CD4-positive, alpha-beta T cell treated with Interleukin-17A for 4 hours (primary cell): ENCODE measurements around the gene RPS6KB1.
A peak's percentile ranks its signal among the peaks of the same experiment; 100 is the strongest.
"Not testable (repeated sequence)": the region's sequence is repeated elsewhere in the genome, so short reads cannot be mapped to it uniquely, and the experiment has no call there.

Experiments used
- DNase-seq: peaks from one replicate; pipeline ENCODE4 v3.0.0-alpha.2; 2020; ENCODE audit warnings: mixed read lengths

RPS6KB1 gene

DNA sequence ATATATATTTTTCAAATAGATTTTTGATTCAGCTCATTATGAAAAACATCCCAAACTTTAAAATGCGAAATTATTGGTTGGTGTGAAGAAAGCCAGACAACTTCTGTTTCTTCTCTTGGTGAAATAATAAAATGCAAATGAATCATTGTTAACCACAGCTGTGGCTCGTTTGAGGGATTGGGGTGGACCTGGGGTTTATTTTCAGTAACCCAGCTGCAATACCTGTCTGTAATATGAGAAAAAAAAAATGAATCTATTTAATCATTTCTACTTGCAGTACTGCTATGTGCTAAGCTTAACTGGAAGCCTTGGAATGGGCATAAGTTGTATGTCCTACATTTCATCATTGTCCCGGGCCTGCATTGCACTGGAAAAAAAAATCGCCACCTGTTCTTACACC is 54.4 kb downstream of the RPS6KB1 start:
- not testable (repeated sequence) for DNase-seq

DNA sequence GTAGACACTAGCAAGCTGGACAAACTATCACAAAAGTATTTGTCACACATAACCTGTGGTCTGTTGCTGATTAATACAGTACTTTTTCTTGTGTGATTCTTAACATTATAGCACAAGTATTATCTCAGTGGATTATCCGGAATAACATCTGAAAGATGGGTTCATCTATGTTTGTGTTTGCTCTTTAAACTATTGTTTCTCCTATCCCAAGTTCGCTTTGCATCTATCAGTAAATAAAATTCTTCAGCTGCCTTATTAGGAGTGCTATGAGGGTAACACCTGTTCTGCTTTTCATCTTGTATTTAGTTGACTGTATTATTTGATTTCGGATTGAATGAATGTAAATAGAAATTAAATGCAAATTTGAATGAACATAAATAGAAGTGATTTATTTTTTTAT is 57.1 kb downstream of the RPS6KB1 start:
- DNase-seq: no peak

DNA sequence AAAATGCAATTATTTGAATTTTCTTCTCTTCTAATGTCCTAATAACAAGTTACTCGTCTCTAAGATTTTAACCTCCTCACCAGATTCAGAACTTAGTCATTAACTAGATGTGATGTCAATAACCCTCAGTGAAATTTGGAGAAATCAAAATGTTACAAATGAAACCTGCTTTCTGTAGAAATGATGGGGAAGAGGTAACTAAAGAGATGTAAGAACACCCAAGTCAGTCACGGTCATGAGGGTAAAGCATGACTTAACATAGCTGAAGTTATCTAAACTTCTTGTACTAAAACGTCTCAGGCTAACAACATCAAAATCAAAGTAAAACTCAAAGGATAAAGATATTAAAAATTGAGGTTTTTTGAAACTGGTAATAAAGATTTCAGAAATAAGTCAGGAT is 61.9 kb downstream of the RPS6KB1 start:
- DNase-seq: no peak

DNA sequence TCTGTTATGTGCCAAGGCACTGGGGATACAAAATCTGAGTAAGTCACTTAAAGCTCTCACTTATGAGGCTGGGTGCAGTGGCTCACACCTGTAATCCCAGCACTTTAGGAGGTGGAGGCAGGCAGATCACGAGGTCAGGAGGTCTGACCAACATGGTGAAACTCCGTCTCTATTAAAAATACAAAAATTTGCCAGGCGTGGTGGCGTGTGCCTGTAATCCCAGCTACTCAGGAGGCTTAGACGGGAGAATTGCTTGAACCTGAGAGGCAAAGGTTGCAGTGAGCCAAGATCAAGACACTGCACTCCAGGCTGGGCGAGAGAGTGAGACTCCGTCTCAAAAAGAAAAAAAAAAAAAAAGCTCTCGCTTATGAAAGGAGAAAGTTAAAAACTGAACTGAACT is 66.7 kb downstream of the RPS6KB1 start:
- not testable (repeated sequence) for DNase-seq

DNA sequence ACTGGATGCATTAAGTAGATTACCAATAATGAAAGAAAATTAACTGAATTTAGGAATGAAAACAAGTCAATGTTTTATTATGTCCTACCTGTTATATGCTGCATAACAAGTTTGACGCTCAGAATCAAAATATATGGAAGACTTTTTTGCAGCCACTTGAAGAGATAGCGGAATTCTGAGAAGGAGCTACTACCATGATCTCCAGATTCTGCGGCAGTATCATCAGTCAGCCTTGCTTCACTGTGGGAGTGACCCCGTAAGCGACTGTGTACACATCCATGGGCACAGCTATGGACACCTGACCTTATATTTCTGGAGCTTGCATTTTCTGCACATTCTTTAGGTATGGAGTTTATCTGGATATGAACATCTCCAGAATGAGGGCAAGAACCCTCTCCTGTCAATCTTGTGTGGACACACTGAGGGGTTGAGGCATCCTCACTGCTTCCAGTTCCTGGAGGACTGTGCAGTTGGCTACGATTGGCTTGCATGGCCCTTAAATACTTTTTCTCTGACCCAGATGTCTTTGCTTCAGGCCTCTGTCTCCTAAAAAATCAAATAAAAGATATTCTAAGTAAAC is 69.9 kb downstream of the RPS6KB1 start:
- no peak for DNase-seq

DNA sequence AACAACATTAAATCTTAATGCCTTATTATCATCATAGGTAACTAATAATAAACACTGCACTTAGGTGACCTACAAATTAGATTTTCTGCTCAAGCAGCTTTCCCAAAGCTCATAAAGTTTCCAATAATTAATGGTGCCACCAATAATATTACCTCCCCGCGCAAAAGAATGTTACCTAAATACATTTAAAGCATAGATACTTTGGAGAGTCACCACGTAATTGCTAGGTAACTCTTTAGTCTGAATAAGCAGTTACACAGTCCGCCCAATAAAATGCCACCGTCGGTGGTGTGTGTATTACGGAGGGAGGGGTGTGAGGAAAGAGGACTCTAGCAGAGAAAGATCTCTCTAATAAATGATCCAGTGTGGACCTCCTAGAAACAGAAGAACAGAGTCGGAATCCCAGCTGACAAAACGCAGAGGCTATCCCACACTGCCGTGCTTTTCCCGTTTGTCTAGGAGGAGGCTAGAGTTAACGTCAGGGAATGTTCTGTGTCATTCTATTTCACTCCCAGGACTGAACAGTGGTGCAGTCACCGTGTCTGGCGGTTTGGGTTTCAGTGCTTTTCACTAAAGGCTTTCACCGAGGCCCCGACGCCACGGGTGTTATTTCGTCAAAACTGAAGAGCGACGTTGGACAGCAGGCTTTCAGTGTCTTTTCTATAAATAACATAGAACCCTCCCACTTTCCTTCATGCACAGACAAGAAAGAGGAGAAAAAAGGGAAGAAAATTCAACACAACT is 71.0 kb downstream of the RPS6KB1 start:
- DNase-seq: peak; percentile 64

DNA sequence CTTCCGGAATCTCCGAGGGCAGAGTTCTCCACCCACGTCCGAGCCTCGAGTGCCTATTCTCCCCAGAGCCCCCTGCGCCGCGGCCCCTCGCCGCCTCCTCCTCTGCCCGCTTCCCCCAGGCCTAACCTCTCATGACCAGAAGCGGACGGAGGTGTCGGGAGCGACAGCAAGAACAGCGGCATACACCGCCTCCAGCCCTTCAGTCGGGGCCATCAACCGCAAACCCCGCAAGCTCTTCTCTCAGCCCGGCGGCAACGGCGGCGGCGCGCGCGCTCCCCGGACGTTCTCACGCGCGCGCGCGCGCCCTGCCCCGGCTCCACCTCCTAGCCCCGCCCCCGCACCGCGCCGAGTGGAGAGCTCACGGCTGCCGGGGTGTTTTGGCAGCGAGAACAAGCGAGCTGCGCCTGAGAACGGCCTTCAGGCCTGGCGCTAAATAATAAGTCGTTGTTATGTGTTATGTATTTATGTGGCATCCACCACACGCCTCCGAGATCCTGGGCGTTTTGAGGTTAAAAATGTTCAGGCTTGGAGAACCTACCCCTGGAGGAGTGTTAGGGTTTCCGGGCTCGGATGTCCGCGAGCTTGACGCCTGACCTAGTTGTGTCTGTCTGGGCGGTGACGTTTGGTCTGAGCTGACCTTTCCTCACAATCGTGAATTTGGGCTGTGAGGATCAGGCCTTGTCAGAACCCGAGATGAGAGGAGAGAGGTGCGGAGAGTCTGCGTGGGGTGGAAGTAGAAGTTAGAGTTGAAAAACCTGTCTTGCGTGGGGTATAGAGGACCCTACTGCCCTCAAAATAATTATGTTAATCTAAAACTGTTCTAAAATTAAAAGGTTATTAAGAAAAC is 71.8 kb downstream of the RPS6KB1 start, which contains the start of gene RNFT1:
Gene RNFT1 (minus strand): TSS at position 259 of the 847 bp plus-strand sequence. CDS start 77 bp downstream, at position 182.
- DNase-seq: peak; percentile 94

DNA sequence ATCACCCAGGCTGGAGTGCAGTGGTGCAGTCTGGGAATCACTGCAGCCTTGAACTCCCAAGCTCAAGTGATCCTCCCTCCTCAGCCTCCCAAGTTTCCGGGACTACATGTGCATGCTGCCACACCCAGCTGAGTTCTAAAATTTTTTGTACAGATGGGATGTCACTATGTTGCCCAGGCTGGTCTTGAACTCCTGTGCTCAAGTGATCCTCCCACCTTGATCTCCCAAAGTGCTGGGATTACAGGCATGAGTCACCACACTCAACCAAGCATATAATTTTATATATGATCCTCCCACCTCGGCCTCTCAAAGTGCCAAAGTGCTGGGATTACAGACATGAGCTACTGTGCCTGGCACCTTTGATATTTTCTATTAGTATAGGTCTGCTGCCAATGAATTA is 78.8 kb downstream of the RPS6KB1 start:
- DNase-seq: not testable (repeated sequence)

DNA sequence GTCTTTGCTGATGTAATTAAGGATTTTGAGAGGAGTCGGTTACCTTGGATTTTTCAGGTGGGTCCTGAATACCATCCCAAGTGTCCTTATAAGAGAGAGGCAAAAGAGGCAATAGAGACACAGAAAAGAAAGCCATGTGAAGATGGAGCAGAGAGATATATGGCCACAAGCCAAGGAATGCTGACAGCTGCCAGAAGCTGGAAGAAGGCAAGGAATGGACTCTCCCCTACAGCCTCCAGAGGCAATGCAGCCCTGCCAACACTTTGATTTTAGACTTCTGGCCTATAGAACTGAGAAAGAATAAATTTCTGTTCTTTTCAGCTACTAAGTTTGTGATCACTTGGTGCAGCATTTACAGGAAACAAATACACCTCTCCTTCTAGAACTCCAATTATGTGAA is 79.9 kb downstream of the RPS6KB1 start:
- no peak for DNase-seq

DNA sequence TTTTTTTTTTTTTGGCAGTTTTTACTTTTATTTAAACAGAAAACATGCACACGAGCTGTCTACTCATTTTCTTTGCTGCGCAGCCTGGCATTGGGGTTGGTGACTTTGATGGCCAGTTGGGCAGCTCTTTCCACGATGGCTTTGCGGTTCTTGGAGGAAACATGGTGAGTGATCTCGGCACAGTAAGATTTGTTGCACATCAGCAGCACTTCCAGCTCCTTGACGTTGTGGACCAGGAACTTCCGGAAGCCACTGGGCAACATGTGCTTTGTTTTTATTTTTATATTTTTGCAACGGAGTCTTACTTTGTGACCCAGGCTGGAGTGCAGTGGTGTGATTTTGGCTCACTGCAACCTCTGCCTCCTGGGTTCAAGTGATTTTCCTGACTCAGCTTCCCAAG is 80.6 kb downstream of the RPS6KB1 start:
- not testable (repeated sequence) for DNase-seq

DNA sequence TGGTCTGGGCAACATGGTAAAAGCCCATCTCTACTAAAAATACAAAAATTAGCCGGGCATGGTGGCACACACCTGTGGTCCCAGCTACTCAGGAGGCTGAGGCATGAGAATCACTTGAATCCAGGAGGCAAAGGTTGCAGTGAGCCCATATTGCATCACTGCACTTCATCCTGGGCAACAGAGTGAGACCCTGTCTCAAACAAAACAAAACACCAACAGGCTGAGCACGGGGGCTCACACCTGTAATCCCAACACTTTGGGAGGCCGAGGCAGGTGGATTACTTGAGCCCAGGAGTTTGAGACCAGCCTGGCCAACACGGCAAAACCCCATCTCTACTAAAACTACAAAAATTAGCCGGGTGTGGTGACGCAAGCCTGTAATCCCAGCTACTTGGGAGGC is 82.2 kb downstream of the RPS6KB1 start:
- not testable (repeated sequence) for DNase-seq

DNA sequence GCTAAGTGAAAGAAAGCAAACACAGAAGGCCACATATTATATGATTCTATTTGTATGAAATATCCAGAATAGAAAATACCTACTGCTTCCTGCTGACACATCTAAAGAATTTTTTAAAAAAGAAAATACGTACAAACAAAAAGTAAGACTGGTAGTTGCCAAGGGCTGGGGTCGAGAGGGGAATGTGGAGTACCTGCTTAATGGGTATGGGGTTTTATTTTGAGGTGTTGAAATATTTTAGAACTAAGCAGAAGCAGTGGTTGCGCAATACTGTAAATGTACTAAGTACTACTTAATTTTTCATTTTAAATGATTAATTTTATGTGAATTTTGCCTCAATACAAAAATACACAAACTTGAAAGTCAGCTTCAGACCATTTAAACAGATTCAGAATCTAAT is 103.7 kb downstream of the RPS6KB1 start:
- DNase-seq: not testable (repeated sequence)
